Liver (tissue), 2 donors: ENCODE data around the gene EIF3D.

Experiments used
- CTCF ChIP-seq: fragments of 150-350 bp; IDR thresholded peaks from 2 replicates; pipeline ENCODE4 v1.5.1; 2017; ENCODE audit warnings: improper control_type of control experiment, low read depth, low read length; ENCODE audit not compliant: missing input control
- REST ChIP-seq: IDR thresholded peaks from 2 replicates; pipeline ENCODE4 v1.6.1; 2016; ENCODE audit warnings: antibody characterized with exemption, mild to moderate bottlenecking
- donor health status: healthy.

GRCh38 chr22:36563898-36564297 is 34.9 kb upstream of the EIF3D start:
- no peak for TF ChIP-seq REST
- TF ChIP-seq CTCF = no peak
